HG02642 (cell line): ENCODE results near the gene UBE2L6.

Experiments used
- ATAC-seq: cut with Tn5 transposase; IDR thresholded peaks from one replicate; pipeline ENCODE4 v1.9.1; 2021; ENCODE audit warnings: mild to moderate bottlenecking; ENCODE audit not compliant: unreplicated experiment, poor library complexity

UBE2L6 gene

DNA sequence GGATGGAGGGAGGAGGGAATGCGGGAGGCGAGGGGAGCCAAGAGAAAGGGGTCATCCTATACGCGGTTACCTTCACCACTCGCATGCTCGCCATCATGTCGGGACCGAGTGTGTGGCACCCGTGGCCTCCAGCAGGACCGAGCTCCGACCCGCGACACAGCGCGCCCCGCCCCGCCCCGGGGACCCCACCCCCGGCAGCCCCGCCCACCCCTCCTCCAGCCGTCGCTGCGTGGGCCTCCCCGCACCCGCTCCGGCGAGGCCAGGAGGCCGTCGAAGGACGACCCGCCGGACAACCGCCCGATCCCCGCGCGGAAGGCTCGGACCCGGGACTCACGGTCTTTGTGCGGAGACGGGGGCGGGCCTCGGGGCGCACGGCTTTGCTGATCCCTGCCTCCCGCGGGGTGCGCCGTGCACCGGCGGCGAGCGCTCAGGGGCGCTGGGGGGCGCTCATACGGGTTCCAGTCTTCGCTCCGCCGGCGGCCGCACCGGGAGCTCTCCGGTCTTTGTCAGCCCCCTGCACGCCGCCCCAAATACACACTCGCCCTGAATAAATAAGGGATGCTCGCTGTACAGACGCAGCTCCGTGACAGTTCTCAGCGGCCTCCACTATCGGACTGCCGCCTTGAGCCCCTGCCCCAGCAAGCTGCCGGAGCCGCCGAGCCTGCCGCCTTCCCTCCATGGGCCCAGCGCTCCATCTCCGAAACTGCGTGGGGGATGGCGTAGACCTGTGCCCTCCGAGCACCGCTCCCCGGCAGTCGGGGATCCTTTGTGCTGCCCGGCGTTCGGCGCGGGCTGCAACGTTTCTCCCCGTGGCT lies at the start of gene UBE2L6:
Gene UBE2L6 (minus strand): TSS at position 158 of the 815 bp plus-strand sequence. CDS start 61 bp downstream, at position 97.
- peak; percentile 77 for ATAC-seq

DNA sequence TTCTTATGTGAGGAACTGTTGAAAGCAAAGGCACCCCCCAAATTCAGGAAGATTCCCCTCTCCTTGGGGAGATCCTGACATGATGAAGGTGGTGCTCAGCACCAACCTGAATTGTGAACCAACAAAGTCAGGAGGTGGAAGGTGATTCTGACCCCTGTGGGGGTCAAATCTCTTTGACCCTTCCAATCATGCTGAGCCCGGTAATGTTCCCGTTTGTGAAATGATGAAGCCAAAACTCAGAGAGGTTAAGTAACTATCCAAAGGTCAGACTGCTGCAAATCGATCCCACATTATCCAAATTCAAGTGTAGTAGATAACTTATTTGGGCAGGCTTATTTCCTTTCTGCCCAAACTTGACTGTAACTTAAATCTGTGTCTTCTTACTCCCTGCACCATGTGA lies 49.1 kb upstream of the UBE2L6 start:
- no peak for ATAC-seq

DNA sequence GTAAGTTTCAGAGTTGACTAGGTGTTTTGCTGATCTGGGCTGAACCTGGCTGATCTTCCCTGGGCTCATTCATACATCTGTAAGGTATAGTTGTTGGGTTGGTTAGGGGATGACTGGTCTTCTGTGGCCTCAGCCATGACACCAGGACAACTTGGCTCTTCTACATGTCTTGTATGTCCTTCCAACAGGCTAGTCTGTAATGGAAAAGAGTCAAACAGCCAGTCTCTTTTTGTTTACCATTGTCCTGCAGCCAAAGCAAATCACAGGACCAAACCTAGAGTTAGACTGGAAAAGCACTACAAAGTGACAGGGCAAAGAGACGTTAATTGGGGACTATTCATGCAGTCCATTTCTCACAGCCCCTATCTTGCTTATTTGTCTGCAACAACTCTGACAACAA lies 47.8 kb upstream of the UBE2L6 start:
- no peak for ATAC-seq

DNA sequence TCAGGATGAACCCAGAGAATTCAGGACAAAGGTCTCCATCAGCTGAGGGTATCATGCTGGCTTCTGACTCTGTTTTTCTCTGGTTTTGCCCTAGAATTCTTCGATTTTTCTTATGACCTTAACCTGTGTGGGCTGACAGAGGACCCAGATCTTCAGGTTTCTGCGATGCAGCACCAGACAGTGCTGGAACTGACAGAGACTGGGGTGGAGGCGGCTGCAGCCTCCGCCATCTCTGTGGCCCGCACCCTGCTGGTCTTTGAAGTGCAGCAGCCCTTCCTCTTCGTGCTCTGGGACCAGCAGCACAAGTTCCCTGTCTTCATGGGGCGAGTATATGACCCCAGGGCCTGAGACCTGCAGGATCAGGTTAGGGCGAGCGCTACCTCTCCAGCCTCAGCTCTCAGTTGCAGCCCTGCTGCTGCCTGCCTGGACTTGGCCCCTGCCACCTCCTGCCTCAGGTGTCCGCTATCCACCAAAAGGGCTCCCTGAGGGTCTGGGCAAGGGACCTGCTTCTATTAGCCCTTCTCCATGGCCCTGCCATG lies 46.8 kb upstream of the UBE2L6 start:
- ATAC-seq: no peak

DNA sequence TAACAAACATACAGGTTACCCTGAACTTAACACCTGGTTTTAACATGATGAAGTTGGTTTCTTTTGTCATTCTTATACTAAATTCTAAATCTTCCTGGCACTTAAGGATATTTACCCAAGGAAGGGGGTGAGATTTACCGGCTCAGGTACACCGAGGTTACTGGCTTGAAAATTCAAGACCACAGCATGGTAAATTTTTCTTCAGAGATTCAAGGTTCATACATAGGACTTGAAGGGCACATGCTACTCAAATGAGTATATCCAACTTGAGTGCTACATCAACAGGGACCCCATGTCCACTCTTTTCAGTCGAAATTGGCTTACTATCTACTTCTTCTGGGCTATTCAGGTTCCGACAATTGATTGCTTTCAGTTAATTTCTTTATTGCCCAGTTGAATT lies 42.7 kb upstream of the UBE2L6 start:
- ATAC-seq: no peak

DNA sequence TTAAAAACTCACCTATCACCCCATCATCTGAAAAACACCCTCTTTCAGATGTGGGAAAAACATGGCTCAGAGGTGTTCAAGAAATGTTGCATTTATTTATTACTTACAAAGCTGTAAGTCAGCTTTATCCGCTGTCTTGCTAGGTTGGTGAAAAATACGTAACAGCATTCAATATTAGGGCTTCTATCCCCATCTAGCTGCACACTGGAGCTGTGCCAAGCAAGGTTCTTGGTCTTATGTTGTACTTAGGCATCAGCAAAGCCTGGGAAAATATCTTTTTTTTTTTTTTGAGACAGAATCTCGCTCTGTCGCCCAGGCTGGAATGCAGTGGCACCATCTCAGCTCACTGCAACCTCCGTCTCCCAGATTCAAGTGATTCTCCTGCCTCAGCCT lies 37.6 kb upstream of the UBE2L6 start:
- ATAC-seq: no peak

DNA sequence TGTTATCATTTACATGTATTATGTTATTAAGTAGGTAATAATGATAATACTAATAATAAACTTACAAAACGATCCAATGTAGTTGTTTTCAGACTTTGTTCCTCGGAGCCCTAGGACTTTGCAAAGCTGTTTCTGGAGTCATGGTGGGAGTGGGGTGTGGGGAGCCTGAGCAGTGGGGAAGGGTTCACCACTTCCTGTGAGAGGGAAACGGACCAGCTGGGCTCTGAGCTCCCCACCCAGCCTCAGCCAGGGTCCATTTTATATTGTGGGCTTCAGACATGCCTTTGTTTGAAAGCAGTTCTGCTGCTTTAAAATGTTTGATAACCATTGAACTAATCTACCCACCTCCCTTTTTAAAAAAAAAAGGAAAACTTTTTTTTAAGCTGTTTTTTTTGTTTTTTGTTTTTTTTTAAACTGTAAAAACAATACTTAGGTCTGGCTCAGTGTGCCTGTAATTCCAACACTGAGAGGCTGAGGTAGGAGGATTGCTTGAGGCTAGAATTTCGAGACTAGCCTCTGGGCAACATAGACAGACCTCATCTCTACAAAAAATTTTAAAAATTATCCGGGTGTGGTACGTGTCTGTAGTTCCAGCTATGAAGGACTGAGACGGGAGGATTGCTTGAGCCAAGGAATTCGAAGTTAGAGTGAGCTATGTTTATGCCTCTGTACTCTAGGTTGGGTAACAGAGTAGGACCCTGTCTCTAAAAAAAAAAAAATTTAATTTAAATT lies 37.0 kb upstream of the UBE2L6 start:
- ATAC-seq: no peak

DNA sequence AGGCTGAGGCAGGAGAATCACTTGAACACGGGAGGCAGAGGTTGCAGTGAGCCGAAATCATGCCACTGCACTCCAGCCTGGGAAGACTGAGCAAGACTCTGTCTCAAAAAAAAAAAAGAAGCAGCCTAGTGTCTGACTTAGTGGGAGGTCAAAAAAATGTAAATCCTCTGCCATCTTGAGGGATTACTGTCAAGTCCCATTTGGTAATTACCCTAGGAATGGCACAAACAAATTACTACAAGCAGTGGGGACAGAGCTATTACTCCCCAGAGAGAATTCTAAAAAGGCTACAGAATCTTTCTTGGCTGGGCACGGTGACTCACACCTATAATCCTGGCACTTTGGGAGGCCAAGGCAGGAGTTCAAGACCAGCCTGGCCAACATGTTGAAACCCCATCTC lies 33.8 kb upstream of the UBE2L6 start:
- no peak for ATAC-seq

DNA sequence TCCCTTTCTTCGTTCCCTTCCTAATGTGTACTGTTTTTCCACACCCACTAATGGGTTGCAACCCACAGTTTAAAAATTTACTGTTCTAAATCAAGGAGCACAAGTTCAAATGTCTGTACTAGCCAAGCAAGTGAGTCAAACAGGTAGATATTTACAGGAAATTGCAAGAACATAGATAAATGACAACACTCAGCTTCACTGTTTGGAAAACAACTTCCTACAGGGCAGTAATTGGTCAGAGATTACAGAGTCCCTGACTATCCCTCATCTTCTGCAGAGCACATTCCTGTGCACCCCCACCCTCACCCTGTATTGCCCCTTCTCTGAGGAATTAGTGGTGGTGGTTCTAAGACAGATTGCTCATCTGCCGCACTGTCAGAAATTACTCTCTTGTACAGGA lies 31.9 kb upstream of the UBE2L6 start:
- no peak for ATAC-seq

DNA sequence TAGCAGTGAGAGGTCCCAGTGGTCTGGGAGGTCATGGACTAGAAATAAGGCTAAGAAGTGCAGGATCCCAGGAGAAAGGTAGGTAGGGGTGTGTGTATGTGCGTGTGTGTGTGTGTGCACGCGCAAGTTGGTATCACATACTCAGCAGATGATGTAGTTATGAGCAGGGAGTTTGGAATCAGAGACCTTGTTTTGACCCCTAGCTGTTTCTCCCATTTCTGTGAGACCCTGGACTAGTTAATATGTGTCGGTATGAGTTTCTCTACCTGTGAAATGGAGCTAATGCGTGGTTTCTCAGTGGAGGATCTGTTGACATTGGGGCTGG lies 31.3 kb upstream of the UBE2L6 start:
- no peak for ATAC-seq

DNA sequence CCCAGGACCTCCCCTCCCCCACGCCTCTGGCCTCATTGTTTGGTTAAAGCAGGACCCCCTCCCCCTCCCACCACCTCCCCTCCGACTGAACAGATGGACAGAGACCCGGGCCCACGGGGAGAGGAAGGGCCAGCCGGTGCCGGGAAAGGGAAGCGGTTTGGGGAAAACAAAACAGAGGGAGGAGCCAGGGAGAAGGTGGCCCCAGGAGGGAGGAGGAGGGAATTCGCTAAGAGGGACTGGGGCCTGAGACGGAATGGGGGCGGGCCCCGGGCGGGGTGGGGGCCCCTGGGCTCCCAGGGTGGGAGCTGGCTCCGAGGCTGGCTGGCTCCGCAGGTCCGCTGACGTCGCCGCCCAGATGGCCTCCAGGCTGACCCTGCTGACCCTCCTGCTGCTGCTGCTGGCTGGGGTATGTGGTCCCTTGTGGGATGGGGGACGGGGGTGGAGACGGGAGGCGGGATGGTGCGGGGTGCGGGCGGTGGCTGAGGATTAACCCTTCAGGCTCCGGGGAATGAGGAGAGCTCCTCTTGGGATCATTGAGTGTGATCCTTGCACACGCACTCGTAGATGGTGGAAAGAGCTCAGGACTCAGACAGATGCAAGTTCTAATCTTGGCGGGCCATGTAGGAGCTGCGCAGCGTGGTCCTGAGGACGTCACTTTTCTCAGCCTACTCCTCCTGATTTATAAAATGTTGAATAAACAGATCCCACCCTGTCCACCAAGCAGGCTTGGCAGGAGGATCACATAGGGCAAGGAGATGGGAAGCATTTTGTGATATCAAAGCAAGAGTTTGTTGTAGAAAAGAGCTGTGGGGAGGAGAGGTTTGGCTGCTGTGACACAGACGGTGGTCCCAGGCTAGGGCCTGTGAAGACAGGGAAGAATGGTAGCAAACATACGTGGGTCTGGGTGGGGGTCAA lies 30.7 kb upstream of the UBE2L6 start:
- ATAC-seq: no peak

DNA sequence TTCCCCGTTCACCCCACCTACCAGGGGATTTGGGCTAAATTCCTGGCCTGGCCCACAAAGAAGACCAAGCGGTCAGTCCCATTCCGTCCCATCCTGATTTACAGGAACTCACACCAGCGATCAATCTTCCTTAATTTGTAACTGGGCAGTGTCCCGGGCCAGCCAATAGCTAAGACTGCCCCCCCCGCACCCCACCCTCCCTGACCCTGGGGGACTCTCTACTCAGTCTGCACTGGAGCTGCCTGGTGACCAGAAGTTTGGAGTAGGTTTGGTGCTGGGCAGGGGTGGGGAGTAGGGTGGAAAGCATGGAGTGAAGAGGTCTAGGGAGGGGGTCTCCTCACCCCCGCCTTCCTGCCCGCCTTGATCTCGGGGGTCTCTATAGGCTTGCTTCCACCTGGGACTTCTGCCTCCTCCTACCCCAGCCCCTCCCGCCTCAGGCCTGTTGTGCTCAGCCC lies 30.0 kb upstream of the UBE2L6 start, which contains the start of gene SERPING1:
Gene SERPING1 (plus strand): TSS at position 225 of the 455 bp plus-strand sequence. CDS start 586 bp downstream, outside the sequence.
- no peak for ATAC-seq

DNA sequence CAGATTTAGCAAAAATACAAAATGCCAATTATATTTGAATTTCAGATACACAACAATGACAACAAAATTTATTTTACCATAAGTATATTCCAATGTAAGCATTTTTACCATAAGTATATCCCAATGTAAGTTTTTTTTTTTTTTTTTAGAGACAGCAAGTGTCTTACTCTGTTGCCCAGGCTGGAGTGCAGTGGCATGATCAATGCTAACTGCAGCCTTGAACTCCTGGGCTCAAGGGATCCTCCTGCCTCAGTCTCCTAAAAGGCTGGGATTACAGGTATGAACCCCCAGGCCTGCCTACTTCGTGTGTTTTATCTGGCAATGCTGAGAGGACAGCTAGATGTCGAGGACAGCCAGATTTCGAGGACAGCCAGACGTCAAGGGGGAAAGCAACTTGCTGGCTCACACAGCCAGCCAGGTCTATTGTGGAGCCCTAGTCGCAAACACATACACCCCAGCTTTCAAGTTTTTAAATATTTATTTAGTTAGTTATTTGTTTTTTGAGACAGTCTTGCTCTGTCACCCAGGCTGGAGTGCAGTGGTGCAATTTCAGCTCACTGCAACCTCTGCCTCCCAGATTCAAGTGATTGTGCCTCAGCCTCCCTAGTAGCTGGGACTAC lies 28.9 kb upstream of the UBE2L6 start:
- no peak for ATAC-seq

DNA sequence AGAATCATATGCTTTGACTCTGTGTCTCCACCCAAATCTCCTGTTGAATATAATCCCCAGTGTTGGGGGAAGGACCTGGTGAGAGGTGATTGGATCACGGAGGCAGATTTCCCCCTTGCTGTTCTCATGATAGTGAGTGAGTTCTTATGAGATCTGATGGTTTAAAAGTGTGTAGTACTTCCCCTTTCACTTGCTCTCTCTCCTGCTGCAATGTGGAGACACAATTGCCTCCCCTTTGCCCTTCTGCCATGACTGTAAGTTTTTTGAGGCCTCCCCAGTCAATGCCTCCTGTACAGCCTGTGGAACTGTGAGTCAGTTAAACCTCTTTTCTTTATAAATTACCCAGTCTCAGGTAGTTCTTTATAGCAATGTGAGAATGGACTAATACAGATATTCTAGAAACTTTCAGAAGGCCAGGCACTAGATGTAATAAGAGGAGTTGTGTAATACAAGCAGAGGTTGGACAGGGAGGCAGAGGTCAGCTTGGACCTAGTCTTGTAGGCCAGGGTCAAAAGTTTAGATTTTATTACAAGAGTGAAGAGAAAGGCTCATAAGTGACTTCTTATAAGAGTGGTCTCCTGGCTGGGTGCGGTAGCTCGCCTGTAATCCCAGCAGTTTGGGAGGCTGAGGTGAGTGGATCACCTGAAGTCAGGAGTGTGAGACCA lies 20.7 kb upstream of the UBE2L6 start:
- ATAC-seq: no peak

DNA sequence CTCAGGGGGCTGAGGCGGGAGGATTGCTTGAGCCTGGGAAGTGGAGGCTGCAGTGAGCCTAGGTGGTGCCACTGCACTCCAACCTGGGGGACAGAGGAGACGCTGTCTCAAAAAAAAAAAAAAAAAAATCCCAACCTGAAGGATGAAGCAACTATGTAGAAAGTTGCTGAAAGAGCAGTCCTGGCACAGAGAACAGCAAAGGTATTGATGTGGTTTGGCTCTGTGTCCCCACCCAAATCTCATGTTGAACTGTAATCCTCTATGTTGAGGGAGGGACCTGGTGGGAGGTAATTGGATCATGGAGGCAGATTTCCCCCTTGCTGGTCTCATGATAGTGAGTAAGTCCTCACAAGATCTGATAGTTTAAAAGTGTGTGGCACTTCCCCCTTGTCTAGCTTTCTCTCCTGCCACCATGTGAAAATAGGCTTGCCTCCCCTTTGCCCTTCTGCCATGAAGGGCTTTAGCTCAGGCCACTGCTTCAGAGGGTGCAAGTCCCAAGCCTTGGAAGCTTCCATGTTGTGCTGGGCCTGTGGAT lies 19.3 kb upstream of the UBE2L6 start:
- ATAC-seq: no peak

DNA sequence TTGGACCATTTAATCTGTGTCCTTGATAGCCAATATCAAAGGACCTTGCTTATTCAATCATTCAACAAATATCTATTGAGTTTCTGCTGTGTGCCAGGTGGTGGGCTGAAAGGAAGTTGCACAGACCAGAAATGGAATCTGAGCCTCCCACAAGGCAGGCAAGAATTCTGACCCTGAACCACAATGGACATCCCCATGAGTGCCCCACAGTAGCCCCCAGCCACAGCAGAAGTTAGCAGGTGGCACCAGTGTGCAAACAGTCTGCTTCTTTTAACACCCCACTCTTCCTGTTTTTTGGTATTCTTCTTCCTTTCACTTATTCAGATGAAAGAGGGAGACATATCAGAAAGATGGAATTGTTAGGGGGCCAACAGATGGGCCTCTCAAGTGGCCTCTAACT lies 17.8 kb upstream of the UBE2L6 start:
- ATAC-seq: no peak

DNA sequence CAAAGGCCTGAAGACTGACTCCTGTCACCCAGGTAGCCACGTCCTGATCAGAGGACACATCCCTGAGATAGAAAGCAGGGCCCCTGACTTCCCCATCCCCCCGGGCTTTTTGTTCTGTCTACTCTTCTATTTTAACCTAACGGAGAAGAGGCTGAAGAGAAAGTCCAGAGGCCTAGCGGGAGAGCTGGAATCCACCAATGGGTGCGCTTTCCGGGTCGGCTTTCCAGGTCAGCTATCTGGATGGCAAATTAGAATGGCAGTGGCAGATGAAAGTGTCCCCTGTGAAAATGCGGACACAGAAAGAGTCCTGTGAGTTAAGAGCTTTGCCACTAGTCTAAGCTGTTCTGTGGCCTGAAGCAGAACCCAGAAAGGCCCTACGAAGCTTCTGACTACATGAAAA lies 16.9 kb upstream of the UBE2L6 start:
- no peak for ATAC-seq

DNA sequence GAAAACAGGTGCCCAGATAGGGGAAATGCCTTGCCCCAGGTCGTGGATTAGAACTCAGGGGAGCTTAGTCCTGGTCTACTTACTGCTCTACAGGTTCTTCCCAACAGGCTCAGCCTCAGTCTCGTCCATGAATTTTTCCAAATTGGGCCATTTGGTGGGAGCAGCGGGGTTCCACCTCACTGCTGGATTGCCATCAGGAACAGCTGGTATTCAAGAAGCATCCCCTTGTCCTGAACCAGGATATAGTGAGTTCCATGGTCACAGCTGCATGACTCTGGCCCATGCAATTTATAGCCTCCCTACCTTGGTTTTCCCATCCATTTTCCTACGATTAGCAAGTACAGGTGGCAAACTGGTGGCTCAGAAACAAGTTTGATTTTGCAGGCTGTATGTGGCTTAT lies 6.6 kb upstream of the UBE2L6 start:
- no peak for ATAC-seq

DNA sequence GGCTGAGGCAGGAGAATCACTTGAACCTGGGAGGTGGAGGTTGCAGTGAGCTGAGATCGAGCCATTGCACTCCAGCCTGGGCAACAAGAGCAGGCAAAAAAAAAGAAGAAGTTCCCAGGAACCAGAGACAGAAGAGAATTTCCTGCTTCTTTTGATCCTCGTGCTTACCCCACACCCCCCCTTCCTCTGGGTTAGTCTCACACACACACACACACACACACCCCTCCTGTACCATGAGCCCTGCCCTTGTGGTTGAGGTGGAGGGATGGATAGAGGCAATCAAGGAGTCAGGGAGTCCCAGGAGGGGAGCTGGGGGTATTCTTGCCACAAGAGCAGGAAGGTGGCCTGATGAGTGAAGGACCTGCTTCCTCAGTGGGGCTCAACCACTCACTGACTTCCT lies 4.1 kb upstream of the UBE2L6 start:
- ATAC-seq: no peak
